Sigmoid colon (tissue), 7 donors: ENCODE data around the gene OAS3. TPM values are rescaled to one million over a fixed set of nuclear protein-coding genes. Genes with fewer than 3 reads are reported as not detected.

Source experiments
- DNase-seq: peaks from one replicate; pipeline ENCODE4 v3.0.0-alpha.2; 2019
- H3K27ac ChIP-seq, 4 donors: fragments of 200-600 bp; sonication (generic); one replicate each; pipeline ENCODE4 v1.5.1; 2016 to 2019; ENCODE audit warnings: mild to moderate bottlenecking in 1 of 4
- H3K27me3 ChIP-seq, 3 donors: fragments of 200-600 bp; sonication (generic); one replicate each; pipeline ENCODE4 v1.5.1; 2019; ENCODE audit warnings: mild to moderate bottlenecking in 1 of 3
- H3K36me3 ChIP-seq, 4 donors: fragments of 200-600 bp; sonication (generic); one replicate each; pipeline ENCODE4 v1.5.1; 2016 to 2019
- H3K4me1 ChIP-seq, 4 donors: fragments of 200-600 bp; sonication (generic); one replicate each; pipeline ENCODE4 v1.5.1; 2017 to 2019
- H3K4me3 ChIP-seq, 4 donors: fragments of 200-600 bp; sonication (generic); one replicate each; pipeline ENCODE4 v1.5.1; 2017 to 2019; ENCODE audit warnings: mild to moderate bottlenecking in 2 of 4, moderate library complexity in 1 of 4
- H3K9me3 ChIP-seq, 4 donors: fragments of 200-600 bp in 3 of 4; sonication (generic) in 3 of 4; one replicate each; pipeline versions ENCODE4 v1.5.1 to v1.6.1; 2013 to 2019
- EP300 ChIP-seq, 4 donors: sonication (generic); formaldehyde crosslinking; IDR thresholded peaks; one replicate each; pipeline ENCODE4 v1.6.1; 2017; ENCODE audit warnings: antibody characterized with exemption in 4 of 4
- POLR2A ChIP-seq, 2 donors: fragments of 450-650 bp; IDR thresholded peaks; one replicate each; pipeline ENCODE4 v1.6.1; 2016; ENCODE audit warnings: antibody characterized with exemption in 2 of 2, mild to moderate bottlenecking in 2 of 2, moderate library complexity in 2 of 2
- POLR2AphosphoS5 ChIP-seq, 4 donors: sonication (generic); formaldehyde crosslinking; IDR thresholded peaks; one replicate each; pipeline ENCODE4 v1.6.1; 2017; ENCODE audit warnings: antibody characterized with exemption in 4 of 4
- WGBS, 2 donors: extraction: QIAGEN DNeasy Blood & Tissue Kit; methylation state at CpG; one replicate each; pipeline ENCODE4 v1.1.7; 2013; 5-methylcytosine and 5-hydroxymethylcytosine counted together
- intact Hi-C: fragments of 100-400 bp; cut with DNase I; formaldehyde crosslinking; loops from one replicate; pipeline ENCODE4 v1.15.1; 2023
- polyA plus RNA-seq, 3 donors: library from polyadenylated mRNA; stranded (reverse); fragments of 200-250 nt; gene quantifications; one replicate each; pipeline ENCODE4 v1.2.3, GENCODE V29; 2013
- total RNA-seq, 4 donors: library from RNA; depleted of rRNA; stranded (reverse); fragments of >200 nt; gene quantifications; one replicate each; pipeline ENCODE4 v1.1.0, GENCODE V29; 2016
- TF ChIP-seq, protein P1 (sequence below), 4 experiments: fragments of 450-650 bp in 3 of 4; fragments of 200-600 bp in 1 of 4; IDR thresholded peaks; one replicate each; pipeline ENCODE4 v1.5.1; 2016 to 2019; ENCODE audit warnings: antibody characterized with exemption in 4 of 4, mild to moderate bottlenecking in 3 of 4, moderate library complexity in 2 of 4
- donor health status: healthy with polysubstance abuse.
- donor health status: Bipolar disorder and iron deficiency.
- donor health status: healthy.

OAS3 gene, protein sequence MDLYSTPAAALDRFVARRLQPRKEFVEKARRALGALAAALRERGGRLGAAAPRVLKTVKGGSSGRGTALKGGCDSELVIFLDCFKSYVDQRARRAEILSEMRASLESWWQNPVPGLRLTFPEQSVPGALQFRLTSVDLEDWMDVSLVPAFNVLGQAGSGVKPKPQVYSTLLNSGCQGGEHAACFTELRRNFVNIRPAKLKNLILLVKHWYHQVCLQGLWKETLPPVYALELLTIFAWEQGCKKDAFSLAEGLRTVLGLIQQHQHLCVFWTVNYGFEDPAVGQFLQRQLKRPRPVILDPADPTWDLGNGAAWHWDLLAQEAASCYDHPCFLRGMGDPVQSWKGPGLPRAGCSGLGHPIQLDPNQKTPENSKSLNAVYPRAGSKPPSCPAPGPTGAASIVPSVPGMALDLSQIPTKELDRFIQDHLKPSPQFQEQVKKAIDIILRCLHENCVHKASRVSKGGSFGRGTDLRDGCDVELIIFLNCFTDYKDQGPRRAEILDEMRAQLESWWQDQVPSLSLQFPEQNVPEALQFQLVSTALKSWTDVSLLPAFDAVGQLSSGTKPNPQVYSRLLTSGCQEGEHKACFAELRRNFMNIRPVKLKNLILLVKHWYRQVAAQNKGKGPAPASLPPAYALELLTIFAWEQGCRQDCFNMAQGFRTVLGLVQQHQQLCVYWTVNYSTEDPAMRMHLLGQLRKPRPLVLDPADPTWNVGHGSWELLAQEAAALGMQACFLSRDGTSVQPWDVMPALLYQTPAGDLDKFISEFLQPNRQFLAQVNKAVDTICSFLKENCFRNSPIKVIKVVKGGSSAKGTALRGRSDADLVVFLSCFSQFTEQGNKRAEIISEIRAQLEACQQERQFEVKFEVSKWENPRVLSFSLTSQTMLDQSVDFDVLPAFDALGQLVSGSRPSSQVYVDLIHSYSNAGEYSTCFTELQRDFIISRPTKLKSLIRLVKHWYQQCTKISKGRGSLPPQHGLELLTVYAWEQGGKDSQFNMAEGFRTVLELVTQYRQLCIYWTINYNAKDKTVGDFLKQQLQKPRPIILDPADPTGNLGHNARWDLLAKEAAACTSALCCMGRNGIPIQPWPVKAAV
- total RNA-seq (1 to 10 TPM; 1.8 to 8.9 (median 6.0) TPM), polyA plus RNA-seq (10 to 100 TPM in 2 of 3 donors, 1 to 10 TPM in 1; 5.4 to 37.0 (median 10.6) TPM)

- H3K9me3 ChIP-seq, result no peaks in the 10 kb centered on the region
- TF ChIP-seq POLR2AphosphoS5 (IDR thresholded peaks at IDR 0.05), result peak; percentile 14 to 52 (median 36)
- TF ChIP-seq, protein P1, sequence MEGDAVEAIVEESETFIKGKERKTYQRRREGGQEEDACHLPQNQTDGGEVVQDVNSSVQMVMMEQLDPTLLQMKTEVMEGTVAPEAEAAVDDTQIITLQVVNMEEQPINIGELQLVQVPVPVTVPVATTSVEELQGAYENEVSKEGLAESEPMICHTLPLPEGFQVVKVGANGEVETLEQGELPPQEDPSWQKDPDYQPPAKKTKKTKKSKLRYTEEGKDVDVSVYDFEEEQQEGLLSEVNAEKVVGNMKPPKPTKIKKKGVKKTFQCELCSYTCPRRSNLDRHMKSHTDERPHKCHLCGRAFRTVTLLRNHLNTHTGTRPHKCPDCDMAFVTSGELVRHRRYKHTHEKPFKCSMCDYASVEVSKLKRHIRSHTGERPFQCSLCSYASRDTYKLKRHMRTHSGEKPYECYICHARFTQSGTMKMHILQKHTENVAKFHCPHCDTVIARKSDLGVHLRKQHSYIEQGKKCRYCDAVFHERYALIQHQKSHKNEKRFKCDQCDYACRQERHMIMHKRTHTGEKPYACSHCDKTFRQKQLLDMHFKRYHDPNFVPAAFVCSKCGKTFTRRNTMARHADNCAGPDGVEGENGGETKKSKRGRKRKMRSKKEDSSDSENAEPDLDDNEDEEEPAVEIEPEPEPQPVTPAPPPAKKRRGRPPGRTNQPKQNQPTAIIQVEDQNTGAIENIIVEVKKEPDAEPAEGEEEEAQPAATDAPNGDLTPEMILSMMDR (IDR thresholded peaks at IDR 0.05), result no peak
- peak within 1 kb of the TSS; percentile 54 to 76 (median 72) for H3K27ac ChIP-seq
- no peaks in the 10 kb centered on the region for H3K27me3 ChIP-seq
- peak within 1 kb of the TSS; percentile 55 to 83 (median 74) for H3K4me3 ChIP-seq
- intact Hi-C loops, result no loop called here
- WGBS, 2 donors, result 6 to 8% methylated on average over 50 of the region's 50 CpGs
- H3K36me3 ChIP-seq, result no peaks in the 10 kb centered on the region
- peaks cover 0 to 17% (median 13%) of the 10 kb centered on the region in 4 donors for H3K4me1 ChIP-seq
- DNase-seq, result peak; percentile 92
Observed at GRCh38 chr12:112937741-112938719, at the start of gene OAS3. TSS of gene OAS3 (plus strand) at chr12:112938474. CDS start at chr12:112938531, 57 bp downstream.

- H3K36me3 ChIP-seq, result no peaks in the 10 kb centered on the region
- TF ChIP-seq EP300 (IDR thresholded peaks at IDR 0.05), result no peak
- TF ChIP-seq, protein P1 (IDR thresholded peaks at IDR 0.05), result no peak
- no peak for TF ChIP-seq POLR2AphosphoS5 (IDR thresholded peaks at IDR 0.05)
- no peak for TF ChIP-seq POLR2A (IDR thresholded peaks at IDR 0.05)
- no peaks in the 10 kb centered on the region for H3K4me1 ChIP-seq
- intact Hi-C loops, result no loop called here
- peaks cover 0 to 3% (median 0%) of the 10 kb centered on the region in 4 donors for H3K9me3 ChIP-seq
- 65 to 79% methylated on average over 6 of the region's 6 CpGs for WGBS, 2 donors
- H3K27ac ChIP-seq, result no peak overlapping the region
- DNase-seq, result no peak
- H3K27me3 ChIP-seq, result peaks cover 0 to under 1% (median 0%) of the 10 kb centered on the region in 3 donors
- no peak overlapping the region for H3K4me3 ChIP-seq
Observed at GRCh38 chr12:112891093-112892024, 46.9 kb upstream of the OAS3 start.

- Histone ChIP-seq H3K36me3 (no peaks in the 10 kb centered on the region), H3K27ac (no peak overlapping the region), H3K4me3 (no peak overlapping the region), H3K27me3 (peaks cover 0 to 4% (median 0%) of the 10 kb centered on the region in 3 donors), H3K9me3 (no peaks in the 10 kb centered on the region), H3K4me1 (no peaks in the 10 kb centered on the region)
- no peak for TF ChIP-seq EP300 (IDR thresholded peaks at IDR 0.05)
- no peak for TF ChIP-seq POLR2AphosphoS5 (IDR thresholded peaks at IDR 0.05)
- TF ChIP-seq POLR2A (IDR thresholded peaks at IDR 0.05), result no peak
- TF ChIP-seq, protein P1 (IDR thresholded peaks at IDR 0.05), result no peak
- intact Hi-C loops, result no loop called here
- DNase-seq, result no peak
- WGBS, 2 donors, result 38% methylated on average over 2 of the region's 2 CpGs
Observed at GRCh38 chr12:112892856-112893255, 45.4 kb upstream of the OAS3 start.
